ENCODE data around the gene PTGDS. TPM values are rescaled to one million over a fixed set of nuclear protein-coding genes. Genes with fewer than 3 reads are reported as not detected.
A peak's percentile ranks its signal among the peaks of the same experiment; 100 is the strongest.

The PTGDS gene
- total RNA-seq, 2 donors from 2014 or later = 13.8 to 22.1 TPM

- peaks cover 9% of the 10 kb centered on the region for H3K27me3 Mint-ChIP-seq (ENCODE audit: insufficient read depth)
- peaks cover 4% of the 10 kb centered on the region for H3K36me3 Mint-ChIP-seq (ENCODE audit: low read depth)
- H3K27me3 ChIP-seq (ENCODE audit: control insufficient read depth, insufficient read depth, low read length, poor library complexity, severe bottlenecking) = no peaks in the 10 kb centered on the region
- no peak overlapping the region for H3K27ac Mint-ChIP-seq
- no peak overlapping the region for H3K4me3 ChIP-seq (ENCODE audit: low read length)
- peaks cover 4% of the 10 kb centered on the region for H3K4me1 ChIP-seq (ENCODE audit: control insufficient read depth, insufficient read depth, low read length)
- no peak for DNase-seq
- H3K27ac ChIP-seq (ENCODE audit: low read depth, low read length) = no peak overlapping the region
- no peaks in the 10 kb centered on the region for H3K4me1 Mint-ChIP-seq
- TF ChIP-seq, protein P1, sequence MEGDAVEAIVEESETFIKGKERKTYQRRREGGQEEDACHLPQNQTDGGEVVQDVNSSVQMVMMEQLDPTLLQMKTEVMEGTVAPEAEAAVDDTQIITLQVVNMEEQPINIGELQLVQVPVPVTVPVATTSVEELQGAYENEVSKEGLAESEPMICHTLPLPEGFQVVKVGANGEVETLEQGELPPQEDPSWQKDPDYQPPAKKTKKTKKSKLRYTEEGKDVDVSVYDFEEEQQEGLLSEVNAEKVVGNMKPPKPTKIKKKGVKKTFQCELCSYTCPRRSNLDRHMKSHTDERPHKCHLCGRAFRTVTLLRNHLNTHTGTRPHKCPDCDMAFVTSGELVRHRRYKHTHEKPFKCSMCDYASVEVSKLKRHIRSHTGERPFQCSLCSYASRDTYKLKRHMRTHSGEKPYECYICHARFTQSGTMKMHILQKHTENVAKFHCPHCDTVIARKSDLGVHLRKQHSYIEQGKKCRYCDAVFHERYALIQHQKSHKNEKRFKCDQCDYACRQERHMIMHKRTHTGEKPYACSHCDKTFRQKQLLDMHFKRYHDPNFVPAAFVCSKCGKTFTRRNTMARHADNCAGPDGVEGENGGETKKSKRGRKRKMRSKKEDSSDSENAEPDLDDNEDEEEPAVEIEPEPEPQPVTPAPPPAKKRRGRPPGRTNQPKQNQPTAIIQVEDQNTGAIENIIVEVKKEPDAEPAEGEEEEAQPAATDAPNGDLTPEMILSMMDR (conservative IDR thresholded peaks at IDR 0.05) = no peak
- no peak overlapping the region for H3K9ac ChIP-seq (ENCODE audit: extremely low read depth, low read length, poor library complexity, severe bottlenecking)
- peaks cover 8% of the 10 kb centered on the region for H3K9me3 Mint-ChIP-seq
- 92 to 94% methylated on average over 6 to 12 of the region's 12 CpGs for WGBS, 2 experiments (ENCODE audit: insufficient coverage in 1 of 2, insufficient read length in 1 of 2)
- no peak overlapping the region for H3K4me3 Mint-ChIP-seq
- H3K9me3 ChIP-seq (ENCODE audit: control insufficient read depth, low read length) = peaks cover 7% of the 10 kb centered on the region
- peaks cover 9% of the 10 kb centered on the region for H3K36me3 ChIP-seq (ENCODE audit: control insufficient read depth, insufficient read depth, low read length)
Measured at GRCh38 chr9:136995772-136996311, 18.5 kb downstream of the PTGDS start.

GRCh38 chr9:136996361-136997292 lies 19.3 kb downstream of the PTGDS start, which contains the start of gene CLIC3:
TSS of gene CLIC3 (minus strand) at chr9:136996568. CDS start at chr9:136996543, 25 bp downstream.
- TF ChIP-seq, protein P1 (conservative IDR thresholded peaks at IDR 0.05) = no peak
- peak within 1 kb of the TSS; percentile 37 for H3K4me3 Mint-ChIP-seq
- peaks cover 4% of the 10 kb centered on the region for H3K36me3 Mint-ChIP-seq (ENCODE audit: low read depth)
- peak; percentile 85 for DNase-seq
- no peak within 1 kb of the TSS for H3K27ac Mint-ChIP-seq
- Histone ChIP-seq H3K27me3 (ENCODE audit: control insufficient read depth, insufficient read depth, low read length, poor library complexity, severe bottlenecking) (no peaks in the 10 kb centered on the region), H3K36me3 (ENCODE audit: control insufficient read depth, insufficient read depth, low read length) (peaks cover 9% of the 10 kb centered on the region), H3K9me3 (ENCODE audit: control insufficient read depth, low read length) (no peaks in the 10 kb centered on the region), H3K4me1 (ENCODE audit: control insufficient read depth, insufficient read depth, low read length) (peaks cover 4% of the 10 kb centered on the region), H3K27ac (ENCODE audit: low read depth, low read length) (no peak within 1 kb of the TSS), H3K9ac (ENCODE audit: extremely low read depth, low read length, poor library complexity, severe bottlenecking) (no peak within 1 kb of the TSS), H3K4me3 (ENCODE audit: low read length) (no peak within 1 kb of the TSS)
- H3K9me3 Mint-ChIP-seq = peaks cover under 1% of the 10 kb centered on the region
- WGBS, 2 experiments (ENCODE audit: insufficient coverage in 1 of 2, insufficient read length in 1 of 2) = 45 to 66% methylated on average over 17 to 35 of the region's 35 CpGs
- peaks cover 5% of the 10 kb centered on the region for H3K27me3 Mint-ChIP-seq (ENCODE audit: insufficient read depth)
- no peaks in the 10 kb centered on the region for H3K4me1 Mint-ChIP-seq

- Mint-ChIP-seq H3K4me1 (no peaks in the 10 kb centered on the region), H3K4me3 (no peak overlapping the region), H3K27me3 (ENCODE audit: insufficient read depth) (peaks cover 5% of the 10 kb centered on the region), H3K27ac (no peak overlapping the region), H3K36me3 (ENCODE audit: low read depth) (peaks cover 4% of the 10 kb centered on the region), H3K9me3 (no peaks in the 10 kb centered on the region)
- no peak for DNase-seq
- peaks cover 9% of the 10 kb centered on the region for H3K36me3 ChIP-seq (ENCODE audit: control insufficient read depth, insufficient read depth, low read length)
- H3K9ac ChIP-seq (ENCODE audit: extremely low read depth, low read length, poor library complexity, severe bottlenecking) = no peak overlapping the region
- H3K27ac ChIP-seq (ENCODE audit: low read depth, low read length) = no peak overlapping the region
- 90 to 100% methylated on average over 3 to 10 of the region's 10 CpGs for WGBS, 2 experiments (ENCODE audit: insufficient coverage in 1 of 2, insufficient read length in 1 of 2)
- H3K27me3 ChIP-seq (ENCODE audit: control insufficient read depth, insufficient read depth, low read length, poor library complexity, severe bottlenecking) = no peaks in the 10 kb centered on the region
- TF ChIP-seq, protein P1 (conservative IDR thresholded peaks at IDR 0.05) = no peak
- H3K4me3 ChIP-seq (ENCODE audit: low read length) = no peak overlapping the region
- peaks cover 4% of the 10 kb centered on the region for H3K4me1 ChIP-seq (ENCODE audit: control insufficient read depth, insufficient read depth, low read length)
- no peaks in the 10 kb centered on the region for H3K9me3 ChIP-seq (ENCODE audit: control insufficient read depth, low read length)
Measured at GRCh38 chr9:136997371-136997770, 20.1 kb downstream of the PTGDS start.

Measured in endodermal cell (in vitro differentiated cells).